ENCODE data around the gene MRPS6. TPM values are rescaled to one million over a fixed set of nuclear protein-coding genes. Genes with fewer than 3 reads are reported as not detected.
A peak's percentile ranks its signal among the peaks of the same experiment; 100 is the strongest.

MRPS6 gene
- total RNA-seq, 1 donor from 2014 or later = 103 TPM

- no peak for DNase-seq (ENCODE audit: low read depth)
These were observed 104.7 kb downstream of the MRPS6 start for GRCh38 chr21:34177919-34178567.

GRCh38 chr21:34179204-34179935 lies 106.0 kb downstream of the MRPS6 start:
- no peak for DNase-seq (ENCODE audit: low read depth)

- no peak for DNase-seq (ENCODE audit: low read depth)
These were observed 107.0 kb downstream of the MRPS6 start for GRCh38 chr21:34180407-34180806.

GRCh38 chr21:34180826-34181359 lies 107.5 kb downstream of the MRPS6 start:
- DNase-seq (ENCODE audit: low read depth) = no peak

GRCh38 chr21:34181431-34182039 lies 108.2 kb downstream of the MRPS6 start:
- no peak for DNase-seq (ENCODE audit: low read depth)

GRCh38 chr21:34182436-34182835 lies 109.1 kb downstream of the MRPS6 start:
- DNase-seq (ENCODE audit: low read depth) = no peak

- no peak for DNase-seq (ENCODE audit: low read depth)
These were observed 110.1 kb downstream of the MRPS6 start for GRCh38 chr21:34183331-34183928.

GRCh38 chr21:34184232-34184631 lies 110.9 kb downstream of the MRPS6 start:
- DNase-seq (ENCODE audit: low read depth) = no peak

- DNase-seq (ENCODE audit: low read depth) = no peak
These were observed 111.8 kb downstream of the MRPS6 start for GRCh38 chr21:34185026-34185750.

- no peak for DNase-seq (ENCODE audit: low read depth)
These were observed 112.8 kb downstream of the MRPS6 start for GRCh38 chr21:34186109-34186719.

- DNase-seq (ENCODE audit: low read depth) = peak; percentile 51
These were observed 114.6 kb downstream of the MRPS6 start for GRCh38 chr21:34187935-34188334.

GRCh38 chr21:34189506-34189905 lies 116.1 kb downstream of the MRPS6 start:
- DNase-seq (ENCODE audit: low read depth) = no peak

- no peak for DNase-seq (ENCODE audit: low read depth)
These were observed 117.4 kb downstream of the MRPS6 start for GRCh38 chr21:34190576-34191321.

GRCh38 chr21:34191876-34192275 lies 118.5 kb downstream of the MRPS6 start:
- DNase-seq (ENCODE audit: low read depth) = peak; percentile 14

Other genes starting within 250 kb of the MRPS6 start
- 198 and 272 TPM in 2 replicates for gene ATP5PO, start 157.8 kb upstream of the MRPS6 start, total RNA-seq
- 31.9 and 45.0 TPM in 2 replicates for gene SLC5A3, start within 50 bp of the MRPS6 start, total RNA-seq

All from myocyte (in vitro differentiated cells).